ENCODE data around the gene WDR5B.

The WDR5B gene

GRCh38 chr3:122365582-122366378 lies 50.1 kb downstream of the WDR5B start:
- DNase-seq (ENCODE audit: low spot score) = peak; percentile 5

GRCh38 chr3:122365073-122365472 lies 50.8 kb downstream of the WDR5B start:
- no peak for DNase-seq (ENCODE audit: low spot score)

GRCh38 chr3:122364490-122364889 lies 51.4 kb downstream of the WDR5B start:
- no peak for DNase-seq (ENCODE audit: low spot score)

Measured in hepatic stellate cell (primary cell).